H7 (cell line): Measurements from ENCODE around the gene CAV2. TPM values are rescaled to one million over a fixed set of nuclear protein-coding genes. Genes with fewer than 3 reads are reported as not detected.
A peak's percentile ranks its signal among the peaks of the same experiment; 100 is the strongest.

Experiments
- DNase-seq: peaks from one replicate; pipeline ENCODE4 v3.0.0; 2012
- H3K27me3 ChIP-seq: 2 replicates; pipeline ENCODE4 v1.6.0; 2011; ENCODE audit warnings: mild to moderate bottlenecking, low read length; ENCODE audit not compliant: control insufficient read depth, insufficient read depth
- H3K36me3 ChIP-seq: replicated peaks from 2 replicates; pipeline ENCODE4 v1.5.1; 2011; ENCODE audit warnings: low read length; ENCODE audit not compliant: control insufficient read depth, insufficient read depth
- H3K4me3 ChIP-seq: 2 replicates; pipeline ENCODE4 v1.5.1; 2011; ENCODE audit warnings: low read depth, mild to moderate bottlenecking, control low read depth, low read length, moderate library complexity; ENCODE audit not compliant: insufficient read depth
- total RNA-seq: library from RNA; depleted of rRNA; stranded (reverse); fragments of >200 nt; shearing (Covaris generic); gene quantifications from 2 replicates; pipeline ENCODE4 v1.2.3, GENCODE V29; 2014; rRNA removed

CAV2 gene, protein sequence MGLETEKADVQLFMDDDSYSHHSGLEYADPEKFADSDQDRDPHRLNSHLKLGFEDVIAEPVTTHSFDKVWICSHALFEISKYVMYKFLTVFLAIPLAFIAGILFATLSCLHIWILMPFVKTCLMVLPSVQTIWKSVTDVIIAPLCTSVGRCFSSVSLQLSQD
- 8.0 and 9.5 TPM in 2 replicates for total RNA-seq

DNA sequence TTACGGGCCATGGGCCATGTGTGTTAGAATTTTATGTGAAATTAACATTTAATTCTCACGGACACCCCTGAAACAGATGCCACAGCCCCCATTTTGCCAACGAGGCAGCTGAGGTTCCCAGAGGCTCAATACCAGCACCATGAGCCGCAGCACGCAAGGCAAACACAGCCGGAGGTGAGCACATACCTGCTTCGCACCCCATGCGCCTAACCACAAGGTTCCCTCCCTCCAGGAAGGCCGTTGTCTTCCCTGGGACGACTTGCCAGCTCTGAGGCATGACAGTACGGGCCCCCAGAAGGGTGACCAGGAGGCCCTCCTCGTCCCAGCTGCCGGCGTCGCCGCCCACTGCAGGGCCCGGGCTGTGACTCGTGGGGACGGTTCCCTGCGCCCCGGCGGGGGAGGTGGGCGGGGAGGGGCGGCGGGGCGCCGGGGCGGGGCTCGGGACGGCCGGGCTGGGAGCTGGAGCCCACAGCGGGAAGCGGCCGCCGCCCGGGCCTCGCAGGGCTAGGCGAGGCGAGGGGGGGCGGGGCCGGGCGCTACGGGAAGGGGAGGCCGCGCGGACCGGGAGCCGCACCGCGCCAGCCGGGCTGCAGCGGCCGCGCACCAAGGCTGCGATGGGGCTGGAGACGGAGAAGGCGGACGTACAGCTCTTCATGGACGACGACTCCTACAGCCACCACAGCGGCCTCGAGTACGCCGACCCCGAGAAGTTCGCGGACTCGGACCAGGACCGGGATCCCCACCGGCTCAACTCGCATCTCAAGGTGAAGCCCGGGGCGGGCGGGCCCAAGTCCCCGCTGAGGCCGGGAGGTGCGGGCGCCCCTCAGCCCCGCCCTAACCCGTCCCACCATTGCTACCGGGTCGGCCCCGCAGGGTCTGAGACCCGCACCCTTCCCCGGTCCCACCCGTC is at the start of gene CAV2:
CAV2 (plus strand) TSS at position 571 of the 910 bp plus-strand sequence; CDS start at position 615, 44 bp downstream.
- Histone ChIP-seq H3K4me3 (peak within 1 kb of the TSS; percentile 76), H3K27me3 (peaks cover 6% of the 10 kb centered on the region), H3K36me3 (no peaks in the 10 kb centered on the region; the same call in 1 of the 2 replicates)
- peak; percentile 80 for DNase-seq

DNA sequence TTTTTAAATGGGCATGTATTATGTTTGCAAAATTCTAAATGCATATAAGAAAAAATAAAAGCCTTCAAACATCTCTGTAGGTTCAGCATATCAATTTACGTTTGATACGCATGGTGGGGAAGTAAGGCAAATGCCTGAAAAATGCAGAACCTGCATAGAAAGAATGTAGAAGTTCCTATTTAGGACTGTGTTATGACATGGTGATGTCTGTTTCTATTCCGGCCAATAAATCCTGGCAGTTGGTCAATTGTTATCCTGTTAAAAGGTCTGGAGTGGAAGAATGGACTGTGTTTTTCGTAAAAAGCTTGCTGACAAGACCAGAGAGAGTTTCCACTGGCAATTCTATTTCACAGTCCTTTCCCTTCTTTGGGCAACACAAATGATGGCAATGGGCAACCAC is 49.6 kb upstream of the CAV2 start:
- no peak overlapping the region for H3K4me3 ChIP-seq
- DNase-seq: no peak
- H3K36me3 ChIP-seq: no peaks in the 10 kb centered on the region
- H3K27me3 ChIP-seq: no peaks in the 10 kb centered on the region

DNA sequence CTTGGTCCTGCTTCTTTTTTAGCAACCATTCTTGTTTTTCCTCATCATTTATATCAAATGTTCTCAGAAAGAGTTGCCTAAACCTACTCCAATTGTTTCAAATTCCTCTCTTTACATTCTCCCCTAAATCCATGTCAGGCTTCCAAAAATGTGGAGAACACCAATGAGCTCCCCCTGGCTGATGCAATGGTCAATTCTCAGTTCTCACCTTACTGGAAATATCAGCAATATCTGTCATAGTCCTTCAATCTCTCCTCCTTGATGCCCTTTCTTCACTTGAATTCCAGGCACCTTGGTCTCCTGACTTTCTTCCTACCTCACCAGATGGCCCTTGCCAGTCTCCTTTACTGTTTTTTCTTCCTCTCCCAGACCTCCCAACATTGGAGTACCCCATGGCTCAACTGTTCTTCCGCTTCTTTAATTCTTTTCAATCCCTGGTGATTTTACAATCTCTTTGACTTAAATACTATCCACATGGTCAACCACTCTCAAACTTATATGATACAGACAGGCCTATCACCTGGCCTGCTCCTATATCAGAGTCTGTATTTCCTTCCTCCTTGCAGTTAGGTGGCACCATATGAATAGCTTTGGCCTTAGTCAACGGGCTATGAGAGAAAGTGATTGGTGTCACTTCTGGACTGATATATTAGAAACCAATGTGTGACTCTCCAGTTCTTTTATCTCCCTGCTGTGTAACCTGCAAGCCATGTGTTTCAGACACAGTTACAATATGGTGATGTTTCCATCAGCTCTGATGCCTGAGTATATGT is 47.4 kb upstream of the CAV2 start:
- Histone ChIP-seq H3K36me3 (no peaks in the 10 kb centered on the region), H3K4me3 (no peak overlapping the region), H3K27me3 (no peaks in the 10 kb centered on the region)
- peak; percentile 17 for DNase-seq

DNA sequence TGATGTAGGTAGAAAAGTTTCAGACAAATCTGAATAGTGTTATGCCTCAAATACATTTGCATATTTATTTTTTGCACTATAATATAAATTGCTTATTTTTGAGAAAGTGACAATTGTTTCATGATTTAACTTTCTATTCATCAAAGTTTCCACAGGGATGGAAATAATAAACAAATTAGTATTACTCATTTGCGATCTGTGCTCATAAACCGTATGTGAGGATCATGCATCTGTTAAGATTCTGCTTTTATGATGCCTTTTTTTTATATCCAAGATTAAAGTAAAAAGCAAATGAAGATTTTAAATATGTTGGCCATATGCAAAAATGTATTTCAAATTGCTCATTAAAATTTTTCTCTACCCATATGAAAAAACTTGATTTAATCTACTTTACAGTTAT is 45.2 kb upstream of the CAV2 start:
- no peaks in the 10 kb centered on the region for H3K36me3 ChIP-seq
- no peak for DNase-seq
- H3K27me3 ChIP-seq: no peaks in the 10 kb centered on the region
- no peak overlapping the region for H3K4me3 ChIP-seq

DNA sequence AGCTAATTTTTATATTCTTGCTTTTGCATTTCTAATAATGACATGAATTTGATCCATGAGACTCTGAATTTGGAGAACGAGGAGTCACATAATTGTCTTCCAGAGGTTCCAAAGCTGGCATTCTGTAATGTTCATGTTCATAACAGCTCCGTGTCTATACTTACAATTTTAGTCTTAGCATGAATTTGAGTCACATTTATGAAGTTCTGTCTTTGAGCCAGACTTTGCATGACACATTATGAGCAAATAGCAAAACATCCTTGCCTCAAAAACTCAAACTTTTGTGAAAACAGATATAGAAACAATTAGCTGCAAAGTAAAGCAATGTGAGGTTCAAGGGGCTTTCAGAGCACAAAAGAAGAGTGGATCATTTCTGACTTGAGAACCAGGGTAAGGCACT is 44.5 kb upstream of the CAV2 start:
- Histone ChIP-seq H3K27me3 (no peaks in the 10 kb centered on the region), H3K4me3 (no peak overlapping the region), H3K36me3 (no peaks in the 10 kb centered on the region)
- no peak for DNase-seq

DNA sequence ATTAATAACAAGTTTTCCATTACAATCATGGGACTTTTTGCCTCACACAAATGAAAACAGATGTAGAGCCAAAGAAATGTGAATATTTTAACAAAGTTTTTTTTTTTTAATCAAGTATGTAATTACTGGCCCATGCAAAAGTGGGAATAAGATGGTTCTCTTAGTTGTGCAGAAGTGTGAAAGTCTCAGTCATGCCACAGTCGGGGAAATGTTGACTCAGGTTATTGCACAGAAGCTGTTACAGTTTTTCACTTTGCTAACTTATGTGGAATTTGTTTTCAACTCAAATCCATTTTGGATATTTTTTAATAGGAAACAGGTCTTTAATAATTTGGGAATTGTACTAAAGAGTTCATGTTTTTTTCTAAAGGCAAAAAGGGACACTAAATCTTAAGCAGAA is 44.0 kb upstream of the CAV2 start:
- no peak for DNase-seq
- Histone ChIP-seq H3K27me3 (no peaks in the 10 kb centered on the region), H3K4me3 (no peak overlapping the region), H3K36me3 (no peaks in the 10 kb centered on the region)

DNA sequence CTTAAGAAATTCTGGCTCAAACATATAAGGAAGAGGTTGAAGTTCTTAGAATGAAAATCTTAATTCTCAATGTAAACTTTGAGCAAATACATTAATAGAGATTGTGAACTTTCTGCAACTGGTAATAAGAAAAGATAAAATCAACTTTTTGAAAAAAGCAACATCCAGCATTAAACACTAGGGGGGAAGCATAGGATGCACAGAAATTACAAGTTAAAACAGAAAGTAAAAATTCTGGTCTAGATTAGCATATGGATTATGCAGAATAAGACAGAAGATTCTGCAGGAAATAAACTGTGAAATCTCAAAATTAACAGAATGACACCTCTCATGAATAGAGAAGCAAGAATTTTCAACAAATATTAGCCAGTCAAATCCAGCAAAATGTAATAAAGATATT is 38.0 kb upstream of the CAV2 start:
- no peaks in the 10 kb centered on the region for H3K27me3 ChIP-seq
- H3K4me3 ChIP-seq: no peak overlapping the region
- H3K36me3 ChIP-seq: no peaks in the 10 kb centered on the region
- no peak for DNase-seq

DNA sequence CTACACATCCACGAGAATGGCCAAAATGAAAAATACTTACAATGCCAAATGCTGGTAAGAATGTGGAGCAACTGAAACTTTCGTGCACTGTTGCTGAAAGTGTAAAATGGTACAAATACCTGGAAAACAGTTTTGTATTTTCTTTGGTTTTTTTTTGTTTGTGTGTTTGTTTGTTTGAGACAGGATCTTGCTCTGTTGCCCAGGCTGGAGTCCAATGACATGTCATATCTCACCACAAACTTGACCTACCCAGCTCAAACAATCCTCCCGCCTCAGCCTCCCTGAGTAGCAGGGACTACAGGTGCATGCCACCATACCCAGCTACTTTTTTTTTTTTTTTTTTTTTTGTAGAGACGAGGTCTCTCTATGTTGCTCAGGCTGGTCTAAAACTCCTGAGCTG is 35.6 kb upstream of the CAV2 start:
- no peak for DNase-seq
- H3K4me3 ChIP-seq: no peak overlapping the region
- H3K36me3 ChIP-seq: no peaks in the 10 kb centered on the region
- no peaks in the 10 kb centered on the region for H3K27me3 ChIP-seq

DNA sequence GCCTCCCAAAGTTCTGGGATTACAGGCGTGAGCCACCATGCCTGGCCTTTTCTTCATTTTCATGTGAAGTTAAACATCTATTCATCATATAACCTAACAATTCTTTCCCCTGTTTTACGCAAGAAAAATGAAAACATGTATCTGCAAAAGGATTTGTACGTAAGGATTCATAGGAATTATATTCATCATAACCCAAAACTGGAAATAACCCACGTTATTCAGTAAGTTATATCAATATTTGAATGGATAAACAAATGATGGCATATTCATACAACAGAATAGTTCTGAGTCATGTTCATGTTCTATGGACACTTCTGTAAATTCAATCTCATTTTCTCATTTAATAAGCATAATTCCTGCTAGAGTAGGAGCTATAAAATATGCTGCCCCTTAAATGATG is 35.2 kb upstream of the CAV2 start:
- no peaks in the 10 kb centered on the region for H3K36me3 ChIP-seq
- H3K27me3 ChIP-seq: no peaks in the 10 kb centered on the region
- DNase-seq: no peak
- no peak overlapping the region for H3K4me3 ChIP-seq

DNA sequence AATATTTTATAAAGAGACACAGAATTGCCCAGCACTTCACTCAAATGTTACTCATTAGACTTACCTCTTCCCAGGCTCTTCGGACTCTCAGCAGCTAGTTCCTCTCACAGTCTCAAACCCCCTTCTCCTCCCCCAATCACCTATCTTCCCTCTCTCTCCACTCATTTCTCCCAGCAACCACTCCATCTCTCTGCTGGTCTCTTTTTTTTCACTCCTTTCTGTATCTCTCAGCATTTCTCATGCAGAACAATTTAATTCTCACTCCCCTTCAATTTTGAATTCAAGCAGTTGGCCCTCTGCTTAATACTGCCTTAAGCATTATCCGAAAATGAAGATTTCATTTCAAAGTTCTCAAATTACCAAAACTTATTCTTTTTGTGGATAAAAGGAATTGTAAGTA is 34.4 kb upstream of the CAV2 start:
- DNase-seq: no peak
- no peaks in the 10 kb centered on the region for H3K36me3 ChIP-seq
- no peak overlapping the region for H3K4me3 ChIP-seq

DNA sequence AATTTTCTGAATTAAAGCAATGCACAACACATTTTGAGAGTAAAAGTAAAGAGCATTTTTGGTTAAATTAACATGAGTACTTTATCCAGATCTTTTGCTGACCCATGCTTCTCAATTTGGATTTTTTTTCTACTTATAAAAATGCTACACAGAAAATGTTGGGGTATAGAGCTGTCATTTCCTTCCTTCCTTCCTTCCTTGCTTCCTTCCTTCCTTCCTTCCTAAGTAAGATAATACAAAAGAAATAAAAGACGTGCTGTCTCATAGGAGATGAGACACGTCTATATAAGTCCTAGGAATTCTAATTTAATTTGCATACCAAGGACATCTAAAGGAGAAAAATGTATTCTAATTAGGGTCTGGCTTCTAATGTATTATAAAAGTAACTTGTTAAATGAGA is 31.0 kb upstream of the CAV2 start:
- H3K27me3 ChIP-seq: no peaks in the 10 kb centered on the region
- no peaks in the 10 kb centered on the region for H3K36me3 ChIP-seq

More for the DNA sequence above, 34.4 kb upstream of the CAV2 start:
- H3K27me3 ChIP-seq: no peaks in the 10 kb centered on the region

DNA sequence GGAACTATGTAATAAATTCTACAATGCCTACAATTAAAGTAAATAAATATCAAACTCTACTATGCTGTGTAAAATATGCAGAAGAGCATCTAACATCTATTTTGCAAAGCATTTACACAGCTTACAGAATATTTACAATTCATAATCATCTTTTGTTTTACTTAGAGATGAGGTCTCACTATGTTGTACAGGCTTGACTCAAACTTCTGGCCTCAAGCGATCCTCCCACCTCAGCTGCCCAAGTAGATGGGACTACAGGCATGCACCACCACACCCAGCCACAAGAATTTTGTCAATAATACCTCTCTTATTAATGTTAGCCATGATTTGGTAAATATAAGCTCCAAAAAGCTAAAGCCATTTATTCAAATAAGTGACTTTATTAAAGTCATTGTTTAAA is 21.9 kb upstream of the CAV2 start:
- H3K27me3 ChIP-seq: no peaks in the 10 kb centered on the region
- DNase-seq: no peak
- H3K36me3 ChIP-seq: no peaks in the 10 kb centered on the region
- H3K4me3 ChIP-seq: no peak overlapping the region

More for the DNA sequence above, 31.0 kb upstream of the CAV2 start:
- no peak for DNase-seq
- H3K4me3 ChIP-seq: no peak overlapping the region

DNA sequence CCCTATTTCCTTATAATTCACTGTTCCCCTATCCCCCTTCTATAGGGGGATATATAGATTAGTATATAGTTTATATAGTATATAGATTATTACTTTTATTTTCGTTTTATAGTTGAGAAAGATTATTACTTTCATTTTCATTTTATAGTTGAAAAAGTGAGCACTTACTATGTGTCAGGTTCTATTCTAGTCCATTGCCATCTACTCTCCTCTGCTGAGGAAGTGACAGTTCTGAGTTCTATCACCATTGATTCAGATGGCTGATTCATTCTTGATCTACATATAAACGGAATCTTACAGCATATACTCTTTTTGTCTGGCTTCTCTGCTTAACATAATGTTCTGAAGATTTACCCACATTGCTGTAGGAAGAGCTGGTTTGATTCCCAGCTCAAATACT is 20.7 kb upstream of the CAV2 start:
- DNase-seq: no peak
- H3K36me3 ChIP-seq: no peaks in the 10 kb centered on the region
- H3K27me3 ChIP-seq: no peaks in the 10 kb centered on the region
- no peak overlapping the region for H3K4me3 ChIP-seq

DNA sequence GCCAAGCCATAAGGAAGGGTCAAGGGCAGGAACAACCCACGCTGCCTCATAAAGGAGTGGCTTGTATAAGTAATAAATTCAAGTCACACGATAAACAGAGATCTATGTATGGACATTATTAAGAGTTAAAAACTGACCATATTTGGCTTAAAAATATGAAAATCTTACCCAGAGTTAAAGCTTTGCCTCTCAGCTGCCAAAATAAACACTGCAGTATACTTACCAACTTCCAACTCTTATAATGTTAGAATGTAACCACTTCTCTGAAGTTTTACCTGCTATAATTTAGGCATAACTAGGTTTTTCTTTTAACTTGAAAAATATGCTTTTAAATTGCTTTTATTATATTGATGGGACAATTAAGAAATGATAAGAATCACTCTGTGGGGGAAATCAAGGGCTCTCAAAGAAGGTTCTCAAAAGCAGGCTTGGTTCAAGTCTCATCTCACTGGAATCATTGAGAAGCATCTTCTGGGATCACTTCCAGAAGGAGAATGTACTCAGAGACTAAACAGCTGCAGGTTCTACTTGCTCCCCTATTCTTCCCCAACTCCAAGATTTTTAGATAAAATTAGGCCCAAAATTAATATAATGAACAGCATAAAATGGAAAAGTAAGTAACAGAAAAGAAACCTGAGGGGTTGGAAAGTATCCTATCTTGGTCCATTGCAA is 16.1 kb upstream of the CAV2 start:
- Histone ChIP-seq H3K27me3 (no peaks in the 10 kb centered on the region), H3K4me3 (no peak overlapping the region), H3K36me3 (no peaks in the 10 kb centered on the region)
- no peak for DNase-seq
